Skeletal muscle tissue (tissue), 4 donors: ENCODE measurements around the gene SLC24A3. TPM values are rescaled to one million over a fixed set of nuclear protein-coding genes. Genes with fewer than 3 reads are reported as not detected.

ENCODE experiments used
- H3K27ac ChIP-seq: one replicate; pipeline ENCODE4 v1.7.0; 2013; ENCODE audit warnings: mild to moderate bottlenecking, low read depth, low read length, inconsistent platforms
- H3K27me3 ChIP-seq, 3 donors: one replicate each; pipeline ENCODE4 v1.7.0; 2013; ENCODE audit warnings: low read length in 3 of 3; ENCODE audit not compliant: control insufficient read depth in 3 of 3, insufficient read depth in 3 of 3
- H3K36me3 ChIP-seq, 3 donors: one replicate each; pipeline ENCODE4 v1.7.0; 2013; ENCODE audit warnings: low read length in 3 of 3; ENCODE audit not compliant: control insufficient read depth in 3 of 3, insufficient read depth in 3 of 3
- H3K4me1 ChIP-seq, 3 donors: one replicate each; pipeline ENCODE4 v1.7.0; 2013; ENCODE audit warnings: low read length in 3 of 3, mild to moderate bottlenecking in 3 of 3; ENCODE audit not compliant: control insufficient read depth in 3 of 3, insufficient read depth in 3 of 3
- H3K4me3 ChIP-seq, 3 donors: one replicate each; pipeline ENCODE4 v1.7.0; 2013; ENCODE audit warnings: low read length in 3 of 3
- H3K9ac ChIP-seq, 3 donors: one replicate each; pipeline ENCODE4 v1.7.0; 2013; ENCODE audit warnings: low read length in 3 of 3, mild to moderate bottlenecking in 3 of 3, moderate library complexity in 2 of 3, low read depth in 1 of 3
- H3K9me3 ChIP-seq, 3 donors: one replicate each; pipeline ENCODE4 v1.7.0; 2013; ENCODE audit warnings: low read length in 3 of 3; ENCODE audit not compliant: control insufficient read depth in 3 of 3
- total RNA-seq: library from RNA; depleted of rRNA; stranded (reverse); fragments of >200 nt; gene quantifications from one replicate; pipeline ENCODE4 v1.2.3, GENCODE V29; 2014
- donor health status: Osteomylitis.

The SLC24A3 gene
- total RNA-seq, 1 donor from 2014 or later, result 15.7 TPM

GRCh38 chr20:19283490-19284025 lies 71.1 kb downstream of the SLC24A3 start:
- Histone ChIP-seq H3K4me3 (no peak overlapping the region), H3K4me1 (peaks cover 14 to 25% (median 23%) of the 10 kb centered on the region in 3 donors), H3K36me3 (no peaks in the 10 kb centered on the region), H3K27me3 (no peaks in the 10 kb centered on the region), H3K27ac (no peak overlapping the region), H3K9me3 (no peaks in the 10 kb centered on the region), H3K9ac (no peak overlapping the region)

GRCh38 chr20:19284400-19285178 lies 72.1 kb downstream of the SLC24A3 start:
- no peaks in the 10 kb centered on the region for H3K36me3 ChIP-seq
- peak overlapping the region; percentile 27 for H3K27ac ChIP-seq
- peaks cover 14 to 25% (median 23%) of the 10 kb centered on the region in 3 donors for H3K4me1 ChIP-seq
- no peaks in the 10 kb centered on the region for H3K9me3 ChIP-seq
- H3K27me3 ChIP-seq, result no peaks in the 10 kb centered on the region
- H3K4me3 ChIP-seq, result no peak overlapping the region
- peak overlapping the region in 1 of 3 donors; percentile 35 for H3K9ac ChIP-seq

DNA sequence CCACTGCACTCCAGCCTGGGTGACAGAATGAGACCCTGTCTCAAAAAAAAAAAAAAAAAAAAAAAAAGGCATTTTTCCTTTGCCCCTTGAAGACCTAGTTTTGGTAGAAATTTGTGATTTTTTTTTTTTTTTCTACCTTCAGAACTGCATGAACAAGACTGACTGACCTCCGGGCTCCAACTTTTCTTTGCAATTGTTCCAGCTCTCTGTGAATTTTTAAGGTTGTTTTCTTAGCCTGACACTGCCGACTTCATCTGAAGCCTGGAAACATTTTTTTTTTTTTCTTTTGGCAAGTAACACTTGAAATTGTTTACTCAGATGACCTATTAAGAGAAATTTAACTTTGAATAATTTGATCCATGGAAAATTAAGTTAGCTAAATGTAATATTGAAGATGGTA lies 73.0 kb downstream of the SLC24A3 start:
- Histone ChIP-seq H3K4me1 (peaks cover 14 to 25% (median 23%) of the 10 kb centered on the region in 3 donors), H3K4me3 (no peak overlapping the region), H3K9me3 (no peaks in the 10 kb centered on the region), H3K27ac (no peak overlapping the region), H3K9ac (no peak overlapping the region), H3K36me3 (no peaks in the 10 kb centered on the region), H3K27me3 (no peaks in the 10 kb centered on the region)

- Histone ChIP-seq H3K4me3 (no peak overlapping the region), H3K27me3 (no peaks in the 10 kb centered on the region)
These were observed 75.6 kb downstream of the SLC24A3 start for GRCh38 chr20:19288061-19288460.

DNA sequence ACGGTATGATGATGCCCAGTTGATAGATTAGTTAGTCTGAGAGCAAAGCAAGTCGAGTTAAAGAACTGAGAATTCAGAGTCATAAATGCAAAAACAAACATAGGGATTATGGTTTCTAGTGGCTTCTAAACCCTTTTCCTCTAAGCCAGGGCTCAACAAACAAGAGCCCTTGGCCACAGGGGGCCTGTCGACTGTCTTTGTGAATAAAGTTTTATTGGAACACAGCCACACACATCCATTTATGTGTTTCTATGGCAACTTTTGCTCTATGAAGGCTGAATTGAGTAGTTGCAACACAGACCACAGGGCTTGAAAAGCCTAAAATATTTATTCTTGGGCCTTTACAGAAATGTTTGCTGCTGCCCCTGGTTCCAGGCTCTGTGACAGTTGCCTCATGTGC lies 76.2 kb downstream of the SLC24A3 start:
- no peak overlapping the region for H3K27ac ChIP-seq
- no peak overlapping the region for H3K9ac ChIP-seq
- H3K9me3 ChIP-seq, result no peaks in the 10 kb centered on the region
- H3K4me3 ChIP-seq, result no peak overlapping the region
- H3K27me3 ChIP-seq, result no peaks in the 10 kb centered on the region
- no peaks in the 10 kb centered on the region for H3K36me3 ChIP-seq
- H3K4me1 ChIP-seq, result peaks cover 26 to 31% (median 28%) of the 10 kb centered on the region in 3 donors

More at GRCh38 chr20:19288061-19288460, 75.6 kb downstream of the SLC24A3 start:
- Histone ChIP-seq H3K9ac (no peak overlapping the region), H3K27ac (no peak overlapping the region), H3K9me3 (no peaks in the 10 kb centered on the region), H3K4me1 (peaks cover 26 to 34% (median 32%) of the 10 kb centered on the region in 3 donors), H3K36me3 (no peaks in the 10 kb centered on the region)

- H3K9ac ChIP-seq, result no peak overlapping the region
- H3K36me3 ChIP-seq, result no peaks in the 10 kb centered on the region
- H3K27ac ChIP-seq, result no peak overlapping the region
- H3K4me3 ChIP-seq, result no peak overlapping the region
- no peaks in the 10 kb centered on the region for H3K9me3 ChIP-seq
- H3K27me3 ChIP-seq, result no peaks in the 10 kb centered on the region
- peaks cover 20 to 24% (median 21%) of the 10 kb centered on the region in 3 donors for H3K4me1 ChIP-seq
These were observed 77.0 kb downstream of the SLC24A3 start for GRCh38 chr20:19289451-19289850.

GRCh38 chr20:19291024-19291817 lies 78.8 kb downstream of the SLC24A3 start:
- Histone ChIP-seq H3K4me3 (no peak overlapping the region), H3K27ac (no peak overlapping the region), H3K36me3 (no peaks in the 10 kb centered on the region), H3K27me3 (no peaks in the 10 kb centered on the region), H3K4me1 (peaks cover 13 to 16% (median 13%) of the 10 kb centered on the region in 3 donors), H3K9ac (no peak overlapping the region), H3K9me3 (no peaks in the 10 kb centered on the region)

DNA sequence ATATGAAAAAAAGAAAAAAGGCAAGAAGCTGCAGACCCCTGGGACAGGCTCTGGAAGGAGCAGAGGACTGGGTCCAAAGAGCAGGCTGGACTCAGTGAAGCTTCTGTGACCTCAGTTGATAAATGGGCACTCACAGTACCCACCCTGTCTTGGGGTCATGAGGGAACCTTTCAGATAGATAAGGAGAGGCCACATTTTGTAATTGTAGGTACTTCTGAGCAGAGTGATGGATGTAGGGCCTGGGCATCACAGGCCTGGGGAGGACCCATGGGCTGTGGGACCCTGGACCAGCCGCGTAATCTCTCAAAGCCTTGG lies 79.3 kb downstream of the SLC24A3 start:
- H3K27me3 ChIP-seq, result no peaks in the 10 kb centered on the region
- H3K36me3 ChIP-seq, result no peaks in the 10 kb centered on the region
- no peaks in the 10 kb centered on the region for H3K9me3 ChIP-seq
- no peak overlapping the region for H3K4me3 ChIP-seq
- peaks cover 12 to 14% (median 13%) of the 10 kb centered on the region in 3 donors for H3K4me1 ChIP-seq
- no peak overlapping the region for H3K27ac ChIP-seq
- H3K9ac ChIP-seq, result no peak overlapping the region

GRCh38 chr20:19292254-19292653 lies 79.8 kb downstream of the SLC24A3 start:
- Histone ChIP-seq H3K36me3 (no peaks in the 10 kb centered on the region), H3K9me3 (no peaks in the 10 kb centered on the region), H3K4me3 (no peak overlapping the region), H3K27ac (no peak overlapping the region), H3K9ac (no peak overlapping the region), H3K4me1 (peaks cover 12 to 14% (median 13%) of the 10 kb centered on the region in 3 donors), H3K27me3 (no peaks in the 10 kb centered on the region)

- Histone ChIP-seq H3K27ac (no peak overlapping the region), H3K9me3 (no peaks in the 10 kb centered on the region), H3K27me3 (no peaks in the 10 kb centered on the region), H3K9ac (no peak overlapping the region), H3K4me3 (no peak overlapping the region), H3K4me1 (peaks cover 12 to 14% (median 13%) of the 10 kb centered on the region in 3 donors), H3K36me3 (no peaks in the 10 kb centered on the region)
These were observed 82.6 kb downstream of the SLC24A3 start for GRCh38 chr20:19295076-19295475.
